ENCODE measurements around the gene HTT.

DNA sequence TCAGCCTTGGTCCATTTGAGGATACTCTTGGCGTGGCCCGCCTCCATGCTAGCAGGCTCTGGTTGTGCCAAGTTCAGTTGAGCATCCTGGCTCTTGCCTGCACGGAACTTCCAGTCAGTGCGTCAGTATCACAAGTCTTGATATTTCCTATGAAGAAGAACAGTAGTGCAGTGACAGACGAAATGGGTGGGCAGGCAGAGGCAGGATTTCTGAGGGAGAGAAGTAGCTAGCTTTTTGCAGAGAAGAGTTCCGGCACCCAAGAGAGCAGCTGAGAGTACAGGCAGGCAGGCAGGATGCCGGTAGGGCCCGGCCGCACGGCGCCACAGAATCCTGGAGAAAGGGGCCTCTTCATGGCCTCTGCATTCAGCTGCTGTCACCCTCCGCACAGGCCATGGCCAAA, 118.3 kb downstream of the HTT start:
- TF ChIP-seq, protein P1, sequence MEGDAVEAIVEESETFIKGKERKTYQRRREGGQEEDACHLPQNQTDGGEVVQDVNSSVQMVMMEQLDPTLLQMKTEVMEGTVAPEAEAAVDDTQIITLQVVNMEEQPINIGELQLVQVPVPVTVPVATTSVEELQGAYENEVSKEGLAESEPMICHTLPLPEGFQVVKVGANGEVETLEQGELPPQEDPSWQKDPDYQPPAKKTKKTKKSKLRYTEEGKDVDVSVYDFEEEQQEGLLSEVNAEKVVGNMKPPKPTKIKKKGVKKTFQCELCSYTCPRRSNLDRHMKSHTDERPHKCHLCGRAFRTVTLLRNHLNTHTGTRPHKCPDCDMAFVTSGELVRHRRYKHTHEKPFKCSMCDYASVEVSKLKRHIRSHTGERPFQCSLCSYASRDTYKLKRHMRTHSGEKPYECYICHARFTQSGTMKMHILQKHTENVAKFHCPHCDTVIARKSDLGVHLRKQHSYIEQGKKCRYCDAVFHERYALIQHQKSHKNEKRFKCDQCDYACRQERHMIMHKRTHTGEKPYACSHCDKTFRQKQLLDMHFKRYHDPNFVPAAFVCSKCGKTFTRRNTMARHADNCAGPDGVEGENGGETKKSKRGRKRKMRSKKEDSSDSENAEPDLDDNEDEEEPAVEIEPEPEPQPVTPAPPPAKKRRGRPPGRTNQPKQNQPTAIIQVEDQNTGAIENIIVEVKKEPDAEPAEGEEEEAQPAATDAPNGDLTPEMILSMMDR (IDR thresholded peaks at IDR 0.05; ENCODE audit: control extremely low read depth in 1 of 3, insufficient read depth in 1 of 3, low read depth in 1 of 3, low read length in 3 of 3), result no peak
- TF ChIP-seq NRF1 (IDR thresholded peaks at IDR 0.05; ENCODE audit: low read depth, low read length), result no peak
- TF ChIP-seq SAP30 (IDR thresholded peaks at IDR 0.05; ENCODE audit: insufficient read depth, insufficient replicate concordance, low read length), result no peak
- TF ChIP-seq KDM5A (IDR thresholded peaks at IDR 0.05; ENCODE audit: low read length), result no peak
- no peak for TF ChIP-seq SIN3A (conservative IDR thresholded peaks at IDR 0.05 in 1 of 2, IDR thresholded peaks at IDR 0.05 in 1 of 2; ENCODE audit: low read depth in 1 of 2, low read length in 2 of 2)
- TF ChIP-seq POLR2A (IDR thresholded peaks at IDR 0.05; ENCODE audit: control extremely low read depth in 1 of 2, low read depth in 2 of 2, low read length in 2 of 2), result no peak
- TF ChIP-seq CREB1 (IDR thresholded peaks at IDR 0.05), result no peak
- no peak for TF ChIP-seq EZH2 (IDR thresholded peaks at IDR 0.05; ENCODE audit: low read depth, low read length, severe bottlenecking)
- TF ChIP-seq FOSL1 (IDR thresholded peaks at IDR 0.05; ENCODE audit: insufficient read depth, low read depth, low read length), result no peak
